Mesodermal cell (in vitro differentiated cells): ENCODE data around the gene IQCH.

Experiments
- H3K27ac ChIP-seq: 2 replicates; pipeline ENCODE4 v1.7.0; 2013; ENCODE audit warnings: mild to moderate bottlenecking, low read depth, low read length, moderate library complexity; ENCODE audit not compliant: severe bottlenecking
- H3K36me3 ChIP-seq: 2 replicates; pipeline ENCODE4 v1.7.1; 2013; ENCODE audit warnings: mild to moderate bottlenecking, low read length, moderate library complexity; ENCODE audit not compliant: control insufficient read depth, insufficient read depth
- H3K4me1 ChIP-seq: one replicate; pipeline ENCODE4 v1.7.1; 2013; ENCODE audit warnings: mild to moderate bottlenecking, low read length; ENCODE audit not compliant: insufficient read depth, control insufficient read depth, poor library complexity, severe bottlenecking
- H3K4me3 ChIP-seq: 2 replicates; pipeline ENCODE4 v1.7.0; 2013; ENCODE audit warnings: low read length, control low read depth, mild to moderate bottlenecking; ENCODE audit not compliant: insufficient read depth, poor library complexity, severe bottlenecking; ENCODE audit errors: extremely low read depth
- H3K9me3 ChIP-seq: 2 replicates; pipeline ENCODE4 v1.7.1; 2013; ENCODE audit warnings: mild to moderate bottlenecking, low read length, moderate library complexity; ENCODE audit not compliant: control insufficient read depth
- WGBS, 2 experiments: methylation state at CpG; one replicate each; pipeline ENCODE4 v1.1.5; 2013; ENCODE audit warnings: missing lambda C conversion rate in 2 of 2; ENCODE audit not compliant: insufficient coverage in 2 of 2; 5-methylcytosine and 5-hydroxymethylcytosine counted together

IQCH gene

DNA sequence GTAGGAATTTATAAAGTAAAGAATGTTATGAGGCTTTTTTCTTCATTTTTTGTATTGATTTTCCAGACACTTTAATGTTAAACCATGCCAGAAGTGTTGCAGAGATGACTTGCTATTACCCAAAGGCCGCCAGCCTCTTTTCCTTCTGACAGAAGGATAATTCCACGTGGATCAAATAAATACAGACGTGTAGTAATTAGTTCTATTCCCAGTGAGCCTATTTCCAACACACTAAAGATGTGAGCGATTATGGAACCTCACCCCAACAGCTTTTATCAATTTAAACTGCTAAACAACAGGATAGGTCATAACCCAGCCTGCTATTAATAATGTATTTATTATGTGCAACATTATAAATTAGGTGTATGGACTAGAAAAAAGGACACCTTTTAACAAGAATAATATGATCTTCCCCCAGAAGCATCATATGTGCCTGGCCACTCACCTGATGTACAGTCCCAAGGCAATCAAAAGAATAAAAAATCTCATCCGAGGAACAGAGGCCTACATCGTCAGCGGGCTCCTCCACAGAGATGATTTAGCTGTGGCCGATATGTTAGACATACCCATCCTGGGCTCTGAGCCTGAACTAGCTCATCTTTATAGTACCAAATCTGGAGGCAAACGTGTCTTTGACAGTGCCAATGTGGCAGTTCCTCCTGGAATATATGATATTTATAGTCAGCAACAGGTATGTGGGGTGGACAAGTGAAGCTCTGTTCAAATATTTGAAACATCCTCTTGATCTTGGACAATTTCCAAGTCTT lies 140.5 kb downstream of the IQCH start:
- no peak overlapping the region for H3K27ac ChIP-seq
- no peaks in the 10 kb centered on the region for H3K36me3 ChIP-seq
- H3K4me3 ChIP-seq: no peak overlapping the region
- H3K4me1 ChIP-seq: no peaks in the 10 kb centered on the region
- no peaks in the 10 kb centered on the region for H3K9me3 ChIP-seq
- WGBS, 2 experiments: 93 to 98% methylated on average over 4 to 5 of the region's 9 CpGs

DNA sequence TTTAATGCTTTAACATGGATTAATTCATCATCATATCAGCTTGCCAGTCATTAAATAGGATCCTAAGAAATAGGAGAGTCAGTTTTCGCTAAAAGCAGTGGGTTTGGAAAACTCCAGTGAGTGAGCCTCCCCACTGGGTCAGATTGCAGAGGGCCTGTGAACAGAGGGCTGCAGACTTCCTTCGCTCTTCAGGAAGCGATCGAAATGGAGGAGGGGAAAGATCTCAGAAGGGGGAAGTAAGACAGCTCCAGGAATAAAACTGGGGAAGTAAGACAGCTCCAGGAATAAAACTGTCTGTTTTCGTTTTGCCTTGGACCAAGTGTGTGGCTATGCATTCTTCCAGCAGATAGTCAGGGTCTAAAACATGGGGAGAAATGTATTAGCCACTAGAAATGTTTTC lies 141.5 kb downstream of the IQCH start:
- 79 to 82% methylated on average over 5 of the region's 5 CpGs for WGBS, 2 experiments
- no peaks in the 10 kb centered on the region for H3K4me1 ChIP-seq
- no peaks in the 10 kb centered on the region for H3K9me3 ChIP-seq
- H3K27ac ChIP-seq: no peak overlapping the region
- H3K36me3 ChIP-seq: no peaks in the 10 kb centered on the region
- H3K4me3 ChIP-seq: no peak overlapping the region

- 100% methylated on average over 1 of the region's 1 CpG; no CpG with 5 or more reads in 1 of the 2 experiments for WGBS, 2 experiments
- Histone ChIP-seq H3K36me3 (no peaks in the 10 kb centered on the region), H3K4me3 (no peak overlapping the region), H3K4me1 (no peaks in the 10 kb centered on the region), H3K27ac (no peak overlapping the region), H3K9me3 (no peaks in the 10 kb centered on the region)
Measured at GRCh38 chr15:67397139-67397538, 142.6 kb downstream of the IQCH start.

- Histone ChIP-seq H3K27ac (no peak overlapping the region), H3K9me3 (no peaks in the 10 kb centered on the region), H3K4me1 (no peaks in the 10 kb centered on the region), H3K36me3 (no peaks in the 10 kb centered on the region), H3K4me3 (no peak overlapping the region)
- 88 to 92% methylated on average over 1 to 2 of the region's 4 CpGs for WGBS, 2 experiments
Measured at GRCh38 chr15:67399925-67400324, 145.3 kb downstream of the IQCH start.

DNA sequence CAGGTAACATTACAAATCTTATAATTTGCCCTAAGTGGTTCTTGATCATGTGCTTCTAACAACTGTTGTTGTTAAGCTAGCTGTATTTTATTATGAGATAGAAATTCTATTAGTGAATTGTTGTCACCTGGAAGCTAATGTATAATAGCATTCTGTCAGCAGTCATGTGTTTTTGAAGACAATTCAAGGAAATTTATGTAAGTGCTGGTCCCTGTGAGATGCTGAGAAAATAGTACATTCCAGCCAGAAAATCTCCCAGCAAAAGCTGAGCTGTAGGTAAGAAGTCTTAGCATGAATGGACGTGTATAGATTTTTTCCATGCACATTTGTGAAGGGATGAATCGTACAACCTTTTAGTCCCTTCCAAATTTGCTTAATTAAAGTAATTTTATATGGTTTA lies 146.3 kb downstream of the IQCH start:
- WGBS, 2 experiments: no CpG with 5 or more reads among the region's 2 CpGs
- H3K27ac ChIP-seq: no peak overlapping the region
- H3K4me3 ChIP-seq: no peak overlapping the region
- no peaks in the 10 kb centered on the region for H3K9me3 ChIP-seq
- no peaks in the 10 kb centered on the region for H3K36me3 ChIP-seq
- H3K4me1 ChIP-seq: peaks cover 5% of the 10 kb centered on the region

DNA sequence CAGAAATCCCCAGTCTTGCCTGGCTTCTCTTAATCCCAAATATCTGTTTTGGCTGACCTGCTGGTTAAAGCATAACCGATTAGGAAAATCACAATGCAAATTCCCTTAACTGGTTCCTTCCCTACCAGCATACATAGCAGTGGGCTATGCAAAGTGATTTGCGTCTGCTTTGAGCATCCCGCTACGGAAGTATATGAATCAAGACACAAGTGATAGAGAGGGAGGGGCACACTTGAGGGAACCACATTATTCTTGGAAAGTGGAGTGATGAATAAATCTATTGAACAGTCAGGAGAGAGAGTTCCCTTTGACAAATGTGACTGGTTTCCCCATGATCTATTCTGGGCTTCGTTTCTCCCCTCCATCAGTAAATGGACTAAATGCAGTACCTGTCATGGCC lies 146.8 kb downstream of the IQCH start:
- H3K4me3 ChIP-seq: no peak overlapping the region
- H3K27ac ChIP-seq: no peak overlapping the region
- peaks cover 9% of the 10 kb centered on the region for H3K4me1 ChIP-seq
- H3K9me3 ChIP-seq: no peaks in the 10 kb centered on the region
- WGBS, 2 experiments: 84 to 89% methylated on average over 4 to 5 of the region's 5 CpGs
- H3K36me3 ChIP-seq: no peaks in the 10 kb centered on the region

GRCh38 chr15:67403428-67404154 lies 149.0 kb downstream of the IQCH start:
- Histone ChIP-seq H3K4me3 (no peak overlapping the region), H3K9me3 (no peaks in the 10 kb centered on the region), H3K27ac (no peak overlapping the region), H3K36me3 (no peaks in the 10 kb centered on the region), H3K4me1 (peaks cover 13% of the 10 kb centered on the region)
- 80% methylated on average over 1 of the region's 4 CpGs; no CpG with 5 or more reads in 1 of the 2 experiments for WGBS, 2 experiments

DNA sequence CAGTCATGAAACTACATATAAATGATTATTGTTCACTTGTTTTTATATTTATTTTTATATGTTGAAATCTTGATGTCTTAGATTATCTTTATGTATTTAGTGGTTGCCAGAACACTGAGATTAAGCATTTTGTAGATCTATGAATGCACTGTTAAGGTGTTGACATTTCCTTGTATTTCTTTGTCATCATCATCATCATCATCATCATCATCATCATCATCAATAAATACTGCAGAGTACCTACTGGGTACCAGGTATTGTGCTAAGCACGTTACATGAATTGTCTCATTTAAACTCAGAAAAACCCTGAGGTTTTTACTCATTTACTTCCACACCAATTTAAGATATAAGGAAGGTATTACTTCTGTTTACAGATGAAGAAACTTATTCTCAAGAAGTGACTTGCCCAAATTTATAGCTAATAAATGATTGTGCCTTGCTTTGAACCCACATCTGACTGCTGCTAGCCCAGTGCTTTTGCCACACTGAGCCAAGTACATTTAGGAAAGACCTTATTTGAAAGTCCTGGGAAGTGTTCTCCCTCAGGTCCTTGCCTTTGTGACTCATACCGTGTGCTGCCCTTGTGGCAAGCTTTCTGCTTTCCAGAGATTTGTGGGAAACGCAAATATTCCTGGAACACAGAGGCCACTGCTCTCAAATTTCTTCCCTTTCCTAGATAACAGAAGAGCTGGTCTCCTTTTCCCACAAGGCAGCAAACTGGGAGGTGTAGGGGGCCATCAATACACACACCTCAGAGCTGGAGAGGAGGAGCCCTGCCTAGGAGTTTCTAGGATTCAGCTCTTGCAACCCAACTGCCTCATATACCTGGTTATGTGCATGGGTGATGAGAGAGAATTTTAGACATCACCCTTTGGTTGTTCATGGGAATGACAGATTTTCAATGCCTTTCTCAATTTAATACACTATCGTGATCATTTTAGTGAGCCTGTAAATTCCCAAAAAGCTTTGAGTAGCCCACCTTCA lies 150.9 kb downstream of the IQCH start:
- peaks cover 20% of the 10 kb centered on the region for H3K4me1 ChIP-seq
- WGBS, 2 experiments: 60 to 65% methylated on average over 2 of the region's 4 CpGs
- H3K27ac ChIP-seq: peak overlapping the region; percentile 25
- H3K4me3 ChIP-seq: no peak overlapping the region
- no peaks in the 10 kb centered on the region for H3K36me3 ChIP-seq
- no peaks in the 10 kb centered on the region for H3K9me3 ChIP-seq

GRCh38 chr15:67406257-67406861 lies 151.8 kb downstream of the IQCH start:
- Histone ChIP-seq H3K4me1 (peaks cover 20% of the 10 kb centered on the region), H3K9me3 (no peaks in the 10 kb centered on the region), H3K36me3 (no peaks in the 10 kb centered on the region), H3K4me3 (no peak overlapping the region), H3K27ac (no peak overlapping the region)
- WGBS, 2 experiments: no CpG with 5 or more reads among the region's 1 CpG

GRCh38 chr15:67407786-67408185 lies 153.2 kb downstream of the IQCH start:
- WGBS, 2 experiments: 91 to 98% methylated on average over 7 to 8 of the region's 8 CpGs
- Histone ChIP-seq H3K9me3 (no peaks in the 10 kb centered on the region), H3K4me3 (no peak overlapping the region), H3K36me3 (no peaks in the 10 kb centered on the region), H3K27ac (no peak overlapping the region), H3K4me1 (peaks cover 20% of the 10 kb centered on the region)
